GM12878 (cell line): ENCODE measurements around the gene GEMIN5. TPM values are rescaled to one million over a fixed set of nuclear protein-coding genes. Genes with fewer than 3 reads are reported as not detected.
A peak's percentile ranks its signal among the peaks of the same experiment; 100 is the strongest.

Experiments
- ATAC-seq: fragments of 200-7000 bp; cut with Tn5 transposase; 3 replicates; pipeline ENCODE4 v1.9.1; 2020; ENCODE audit warnings: mild to moderate bottlenecking, moderate library complexity
- BruUV-seq: library from RNA; stranded (reverse); fragments of 400-500 nt; replicated peaks from 2 replicates; lab custom pipeline; 2021; lab: Mats Ljungman, UMichigan
- CTCF ChIA-PET: fragments of 300-600 bp; sonication (Branson Sonifier 250); formaldehyde crosslinking; extraction: SDS; loops from one replicate; lab custom pipeline; 2021; ENCODE audit warnings: inconsistent platforms; lab: Yijun Ruan, JAX
- POLR2A ChIA-PET: fragments of 350-600 bp; formaldehyde crosslinking; extraction: SDS; loops from one replicate; lab custom pipeline; 2021; ENCODE audit warnings: inconsistent platforms; lab: Charles Lee
- RAD21 ChIA-PET: fragments of 300-600 bp; sonication (Branson Sonifier 250); formaldehyde crosslinking; loops from one replicate; lab custom pipeline; 2023; ENCODE audit warnings: antibody characterized with exemption; ENCODE audit not compliant: unreplicated experiment; lab: Charles Lee
- SMC1A ChIA-PET: fragments of 300-600 bp; sonication (Branson Sonifier 250); formaldehyde crosslinking; loops from one replicate; lab custom pipeline; 2023; ENCODE audit not compliant: unreplicated experiment, uncharacterized antibody; lab: Charles Lee
- DNase-seq: peaks from one replicate; pipeline ENCODE4 v3.0.0-alpha.2; 2011; ENCODE audit warnings: low read depth, low spot score
- FAIRE-seq: peaks from 3 replicates; lab custom pipeline; 2011; peaks lifted over from hg19 to GRCh38; lab: Jason Lieb, UNC
- H2AFZ ChIP-seq: 2 replicates; pipeline ENCODE4 v1.6.0; 2011; ENCODE audit warnings: low read depth, low read length, control low read depth; ENCODE audit not compliant: control insufficient read depth
- H3K27ac ChIP-seq: 2 replicates; pipeline ENCODE4 v1.5.1; 2011; ENCODE audit warnings: control low read depth; ENCODE audit not compliant: control insufficient read depth, insufficient read depth
- H3K27me3 ChIP-seq, 2 experiments: replicated peaks in 1 of 2; 2 replicates each; pipeline versions ENCODE4 v1.6.0 to v1.6.1; 2011; ENCODE audit warnings: low read length in 1 of 2; ENCODE audit not compliant: control insufficient read depth in 2 of 2, insufficient read depth in 2 of 2
- H3K36me3 ChIP-seq, 2 experiments: 2 replicates each; pipeline ENCODE4 v1.5.1; 2011; ENCODE audit warnings: low read length in 1 of 2; ENCODE audit not compliant: control insufficient read depth in 2 of 2, insufficient read depth in 2 of 2
- H3K4me1 ChIP-seq: 2 replicates; pipeline ENCODE4 v1.6.1; 2011; ENCODE audit warnings: mild to moderate bottlenecking, low read length, moderate library complexity, mixed read lengths; ENCODE audit not compliant: control insufficient read depth, insufficient read depth
- H3K4me2 ChIP-seq: 2 replicates; pipeline ENCODE4 v1.6.0; 2011; ENCODE audit warnings: control low read depth; ENCODE audit not compliant: control insufficient read depth, insufficient read depth
- H3K4me3 ChIP-seq: fragments of 200-600 bp; sonication (generic); 2 replicates; pipeline ENCODE4 v1.5.1; 2016
- H3K79me2 ChIP-seq: 2 replicates; pipeline ENCODE4 v1.6.0; 2011; ENCODE audit warnings: low read length; ENCODE audit not compliant: control insufficient read depth, insufficient read depth
- H3K9ac ChIP-seq: 2 replicates; pipeline ENCODE4 v1.8.0; 2011; ENCODE audit warnings: low read length, control low read depth, mixed read lengths; ENCODE audit not compliant: control insufficient read depth, insufficient read depth
- H3K9me3 ChIP-seq: replicated peaks from 3 replicates; pipeline ENCODE4 v1.5.1; 2011; ENCODE audit warnings: mild to moderate bottlenecking, low read length; ENCODE audit not compliant: control insufficient read depth, insufficient read depth
- H4K20me1 ChIP-seq: 2 replicates; pipeline ENCODE4 v1.6.0; 2011; ENCODE audit not compliant: control insufficient read depth, insufficient read depth
- BHLHE40 ChIP-seq, 2 experiments: fragments of 450-650 bp in 1 of 2; IDR thresholded peaks; 2 replicates each; pipeline ENCODE4 v1.6.1; 2011 to 2017; ENCODE audit warnings: low read depth in 2 of 2, borderline replicate concordance in 1 of 2, improper control_type of control experiment in 1 of 2, low read length in 1 of 2, mild to moderate bottlenecking in 1 of 2
- CBX5 ChIP-seq: sonication (generic); IDR thresholded peaks from 2 replicates; pipeline ENCODE4 v1.6.1; 2016; ENCODE audit warnings: low read depth, moderate library complexity, mild to moderate bottlenecking, inconsistent platforms
- EGR1 ChIP-seq, 2 experiments: IDR thresholded peaks; 1 replicate in 1 of 2; 2 replicates in 1 of 2; pipeline ENCODE4 v1.6.1; 2011 to 2012; ENCODE audit warnings: low read depth in 2 of 2, low read length in 2 of 2, borderline replicate concordance in 1 of 2, mild to moderate bottlenecking in 1 of 2, moderate library complexity in 1 of 2
- EZH2 ChIP-seq: IDR thresholded peaks from 2 replicates; pipeline ENCODE4 v1.6.1; 2012; ENCODE audit warnings: low read depth, mild to moderate bottlenecking, control low read depth, inconsistent platforms, low read length, borderline replicate concordance; ENCODE audit not compliant: control insufficient read depth
- GATAD2B ChIP-seq: fragments of 450-650 bp; conservative IDR thresholded peaks from 2 replicates; pipeline ENCODE4 v1.6.1; 2017; ENCODE audit warnings: low read depth, mild to moderate bottlenecking, moderate library complexity
- HDAC6 ChIP-seq: fragments of 200-600 bp; sonication (generic); IDR thresholded peaks from one replicate; pipeline ENCODE4 v1.8.0; 2017; ENCODE audit warnings: antibody characterized with exemption; ENCODE audit not compliant: unreplicated experiment
- JUND ChIP-seq: IDR thresholded peaks from 2 replicates; pipeline ENCODE4 v1.6.1; 2012; ENCODE audit warnings: low read depth, mild to moderate bottlenecking, low read length, improper control_type of control experiment, moderate library complexity
- KAT2A ChIP-seq: conservative IDR thresholded peaks from 2 replicates; pipeline ENCODE4 v1.6.1; 2011; ENCODE audit warnings: low read depth, low read length; ENCODE audit not compliant: control insufficient read depth
- NFXL1 ChIP-seq: fragments of 450-650 bp; IDR thresholded peaks from 2 replicates; pipeline ENCODE4 v1.6.1; 2017; ENCODE audit warnings: antibody characterized with exemption, mild to moderate bottlenecking, borderline replicate concordance
- PAX8 ChIP-seq: fragments of 450-650 bp; IDR thresholded peaks from 2 replicates; pipeline ENCODE4 v1.6.1; 2017; ENCODE audit warnings: mild to moderate bottlenecking, moderate library complexity
- RCOR1 ChIP-seq: conservative IDR thresholded peaks from 2 replicates; pipeline ENCODE4 v1.6.1; 2012; ENCODE audit warnings: low read depth, low read length, improper control_type of control experiment
- TCF3 ChIP-seq: IDR thresholded peaks from 2 replicates; pipeline ENCODE4 v1.6.1; 2012; ENCODE audit warnings: low read depth, mild to moderate bottlenecking, low read length, borderline replicate concordance; ENCODE audit not compliant: insufficient read depth
- YBX1 ChIP-seq: fragments of 450-650 bp; IDR thresholded peaks from 2 replicates; pipeline ENCODE4 v1.6.1; 2016; ENCODE audit warnings: antibody characterized with exemption
- YY1 ChIP-seq: IDR thresholded peaks from 2 replicates; pipeline ENCODE4 v1.6.1; 2011; ENCODE audit warnings: low read depth, mild to moderate bottlenecking, low read length
- WGBS: methylation state at CpG from one replicate; pipeline ENCODE4 v1.1.6; 2016; ENCODE audit warnings: low lambda C conversion rate; ENCODE audit not compliant: insufficient replicate concordance, insufficient coverage; ENCODE audit errors: missing lambda C conversion rate; 5-methylcytosine and 5-hydroxymethylcytosine counted together
- in situ Hi-C: fragments of 300-500 bp; cut with MboI; formaldehyde crosslinking; loops from 9 replicates; pipeline ENCODE4 v1.14.3; 2018; ENCODE audit warnings: mixed read lengths
- intact Hi-C: fragments of 100-400 bp; cut with micrococcal nuclease; formaldehyde crosslinking; loops from one replicate; pipeline ENCODE4 v1.14.2; 2022; ENCODE audit not compliant: unreplicated experiment
- polyA plus RNA-seq, 11 experiments: library from polyadenylated mRNA; depleted of rRNA in 4 of 11; unstranded in 6 of 11; stranded (reverse) in 5 of 11; fragments of >200 nt; fragmentation: Nextera tagmentation in 4 of 11; fragmentation: Illumina TruSeq in 1 of 11; extraction: Ambion mirVana in 4 of 11; extraction: Trizol in 1 of 11; gene quantifications; 1 replicate in 1 of 11; 2 replicates in 10 of 11; pipeline versions ENCODE4 v1.2.1 to v1.2.3, GENCODE V29; 2011 to 2016; ENCODE audit warnings: inconsistent platforms in 2 of 11, missing spikeins in 2 of 11, low read depth in 1 of 11
- total RNA-seq, 4 experiments: library from RNA; depleted of rRNA in 3 of 4; stranded (reverse); fragments of >200 nt in 3 of 4; fragmentation: Illumina TruSeq in 1 of 4; extraction: Trizol in 1 of 4; gene quantifications; 2 replicates each; pipeline versions ENCODE4 v1.2.1 to v1.2.3, GENCODE V29; 2013 to 2021
- TF ChIP-seq, protein P1 (sequence below): fragments of 450-650 bp; formaldehyde crosslinking; IDR thresholded peaks from 2 replicates; pipeline ENCODE4 v1.4.0; 2020; ENCODE audit warnings: mild to moderate bottlenecking, moderate library complexity
- TF ChIP-seq, protein P2 (sequence below): IDR thresholded peaks from 2 replicates; pipeline ENCODE4 v1.6.1; 2011; ENCODE audit warnings: borderline replicate concordance, low read depth, mild to moderate bottlenecking, moderate library complexity, low read length; ENCODE audit not compliant: insufficient read depth, poor library complexity, severe bottlenecking

GEMIN5 gene
- total and polyA plus RNA-seq, 10 of the 15 experiments (the other 5 are each of a cell fraction or from before 2014, with no cell fraction given), result 6.3 to 29.8 (median 23.3) TPM

DNA sequence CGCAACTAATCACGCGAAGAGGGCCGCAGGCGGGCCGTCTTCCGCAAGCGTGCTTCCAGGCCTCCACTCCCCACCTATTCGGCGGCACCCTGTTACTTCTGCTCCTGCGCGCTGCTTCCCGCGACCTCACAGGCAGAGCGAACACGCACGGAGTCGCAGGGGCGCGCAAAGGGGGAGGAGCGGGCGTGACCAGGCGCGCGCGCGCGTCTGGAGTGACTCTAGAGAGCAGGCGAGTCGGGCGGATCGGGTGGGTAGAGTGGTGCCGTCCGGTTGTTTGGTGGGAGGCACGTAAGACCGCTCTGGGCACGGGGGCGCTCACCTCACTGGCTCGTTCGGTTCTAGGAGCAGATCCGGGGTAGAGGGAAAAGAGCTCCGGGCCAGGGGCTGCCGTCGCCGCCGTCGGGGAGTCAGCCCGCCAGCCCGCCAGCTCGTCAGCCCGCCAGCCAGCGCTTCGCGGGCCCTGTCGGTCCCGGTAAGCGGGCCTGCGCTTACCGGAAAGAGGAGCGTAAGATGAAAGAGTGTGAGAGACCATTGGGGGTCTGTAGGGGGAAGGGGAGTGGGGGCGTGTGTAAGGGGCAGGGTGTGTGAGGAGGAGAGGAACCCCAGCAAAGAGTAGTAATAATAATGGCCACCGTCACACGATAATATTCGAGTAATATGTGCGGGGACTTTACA lies 79.6 kb downstream of the GEMIN5 start, which contains the start of gene CNOT8:
Gene CNOT8 (plus strand): TSS at position 331 of the 675 bp plus-strand sequence. CDS start 4,652 bp downstream, outside the sequence.
- Histone ChIP-seq H4K20me1 (no peaks in the 10 kb centered on the region; the same call in 1 of the 2 replicates), H3K27ac (peak within 1 kb of the TSS; percentile 91), H3K4me2 (peak within 1 kb of the TSS; percentile 99), H3K9ac (peak within 1 kb of the TSS; percentile 80), H3K79me2 (peaks cover 49% of the 10 kb centered on the region), H3K36me3 (peaks cover 0 to 1% of the 10 kb centered on the region in 2 experiments; a peak in 1 of 4 replicates), H3K27me3 (no peaks in the 10 kb centered on the region), H3K4me1 (peaks cover 17% of the 10 kb centered on the region), H2AFZ (peak within 1 kb of the TSS; percentile 92), H3K4me3 (peak within 1 kb of the TSS; percentile 97), H3K9me3 (no peaks in the 10 kb centered on the region)
- SMC1A ChIA-PET, result no interaction called here
- no TSS peak for BruUV-seq
- WGBS, result under 1% methylated on average over 61 of the region's 65 CpGs
- CTCF ChIA-PET, result interaction anchor here (0.6 kb wide), 1 partner anchor 210 kb away, joined by 3 read pairs; no protein-coding TSS in a partner anchor
- RAD21 ChIA-PET, result interaction anchor here (0.9 to 2.0 kb wide), 2 partner anchors 79 to 106 kb away, joined by 3 to 7 read pairs; partner anchors contain the start of gene GEMIN5
- POLR2A ChIA-PET, result interaction anchor here (0.7 to 2.3 kb wide), 4 partner anchors 80 to 101 kb away, joined by 3 to 7 read pairs (median 3); no protein-coding TSS in a partner anchor
- peak; percentile 87 for DNase-seq
- in situ Hi-C loops, result no loop called here
- FAIRE-seq, result peak; percentile 77
- intact Hi-C loops, result loop anchor here (1.0 to 5.0 kb wide), 3 partner anchors 80 to 411 kb away; partner anchors contain the start of genes GEMIN5, LARP1 and SAP30L
- peak; percentile 85 for ATAC-seq
- peak; percentile 73 to 88; a peak in 3 of 4 replicates for TF ChIP-seq BHLHE40 (IDR thresholded peaks at IDR 0.05; ENCODE audit: borderline replicate concordance in 1 of 2, low read depth in 2 of 2, low read length in 1 of 2)
- TF ChIP-seq, protein P1, sequence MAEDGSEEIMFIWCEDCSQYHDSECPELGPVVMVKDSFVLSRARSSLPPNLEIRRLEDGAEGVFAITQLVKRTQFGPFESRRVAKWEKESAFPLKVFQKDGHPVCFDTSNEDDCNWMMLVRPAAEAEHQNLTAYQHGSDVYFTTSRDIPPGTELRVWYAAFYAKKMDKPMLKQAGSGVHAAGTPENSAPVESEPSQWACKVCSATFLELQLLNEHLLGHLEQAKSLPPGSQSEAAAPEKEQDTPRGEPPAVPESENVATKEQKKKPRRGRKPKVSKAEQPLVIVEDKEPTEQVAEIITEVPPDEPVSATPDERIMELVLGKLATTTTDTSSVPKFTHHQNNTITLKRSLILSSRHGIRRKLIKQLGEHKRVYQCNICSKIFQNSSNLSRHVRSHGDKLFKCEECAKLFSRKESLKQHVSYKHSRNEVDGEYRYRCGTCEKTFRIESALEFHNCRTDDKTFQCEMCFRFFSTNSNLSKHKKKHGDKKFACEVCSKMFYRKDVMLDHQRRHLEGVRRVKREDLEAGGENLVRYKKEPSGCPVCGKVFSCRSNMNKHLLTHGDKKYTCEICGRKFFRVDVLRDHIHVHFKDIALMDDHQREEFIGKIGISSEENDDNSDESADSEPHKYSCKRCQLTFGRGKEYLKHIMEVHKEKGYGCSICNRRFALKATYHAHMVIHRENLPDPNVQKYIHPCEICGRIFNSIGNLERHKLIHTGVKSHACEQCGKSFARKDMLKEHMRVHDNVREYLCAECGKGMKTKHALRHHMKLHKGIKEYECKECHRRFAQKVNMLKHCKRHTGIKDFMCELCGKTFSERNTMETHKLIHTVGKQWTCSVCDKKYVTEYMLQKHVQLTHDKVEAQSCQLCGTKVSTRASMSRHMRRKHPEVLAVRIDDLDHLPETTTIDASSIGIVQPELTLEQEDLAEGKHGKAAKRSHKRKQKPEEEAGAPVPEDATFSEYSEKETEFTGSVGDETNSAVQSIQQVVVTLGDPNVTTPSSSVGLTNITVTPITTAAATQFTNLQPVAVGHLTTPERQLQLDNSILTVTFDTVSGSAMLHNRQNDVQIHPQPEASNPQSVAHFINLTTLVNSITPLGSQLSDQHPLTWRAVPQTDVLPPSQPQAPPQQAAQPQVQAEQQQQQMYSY (CRISPR knock-in tag), result no peak
- TF ChIP-seq HDAC6, result no peak
- TF ChIP-seq EGR1 (IDR thresholded peaks at IDR 0.05; ENCODE audit: borderline replicate concordance in 1 of 2, low read depth in 2 of 2, low read length in 2 of 2), result peak; percentile 70 to 79
- TF ChIP-seq, protein P2, sequence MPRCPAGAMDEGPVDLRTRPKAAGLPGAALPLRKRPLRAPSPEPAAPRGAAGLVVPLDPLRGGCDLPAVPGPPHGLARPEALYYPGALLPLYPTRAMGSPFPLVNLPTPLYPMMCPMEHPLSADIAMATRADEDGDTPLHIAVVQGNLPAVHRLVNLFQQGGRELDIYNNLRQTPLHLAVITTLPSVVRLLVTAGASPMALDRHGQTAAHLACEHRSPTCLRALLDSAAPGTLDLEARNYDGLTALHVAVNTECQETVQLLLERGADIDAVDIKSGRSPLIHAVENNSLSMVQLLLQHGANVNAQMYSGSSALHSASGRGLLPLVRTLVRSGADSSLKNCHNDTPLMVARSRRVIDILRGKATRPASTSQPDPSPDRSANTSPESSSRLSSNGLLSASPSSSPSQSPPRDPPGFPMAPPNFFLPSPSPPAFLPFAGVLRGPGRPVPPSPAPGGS, result peak; percentile 9
- TF ChIP-seq KAT2A, result no peak
- TF ChIP-seq PAX8, result no peak
- no peak for TF ChIP-seq EZH2
- TF ChIP-seq RCOR1, result no peak
- peak; percentile 85 for TF ChIP-seq YY1
- TF ChIP-seq CBX5, result peak; percentile 87; the same call in 1 of the 2 replicates
- TF ChIP-seq YBX1, result no peak
- 0 out of 2 replicates have a peak, but pooled peaks have one; percentile 27 for TF ChIP-seq GATAD2B
- TF ChIP-seq NFXL1, result no peak
- no peak for TF ChIP-seq TCF3
- TF ChIP-seq JUND, result no peak
